Chondrocyte (in vitro differentiated cells): ENCODE measurements around the gene KLK3. TPM values are rescaled to one million over a fixed set of nuclear protein-coding genes. Genes with fewer than 3 reads are reported as not detected.
"Not testable (repeated sequence)": the region's sequence is repeated elsewhere in the genome, so short reads cannot be mapped to it uniquely, and the experiment has no call there.

Experiments
- DNase-seq: peaks from one replicate; pipeline ENCODE4 v3.0.0; 2021; ENCODE audit warnings: mixed read lengths, low spot score
- H3K27ac Mint-ChIP-seq: one replicate; pipeline ENCODE4 v1.8.0; 2021; ENCODE audit warnings: mild to moderate bottlenecking, moderate library complexity, mixed read lengths; ENCODE audit not compliant: unreplicated experiment
- H3K27me3 Mint-ChIP-seq: 2 replicates; pipeline ENCODE4 v1.8.0; 2021; ENCODE audit warnings: low read depth, mixed read lengths
- H3K36me3 Mint-ChIP-seq: 2 replicates; pipeline ENCODE4 v1.8.0; 2021; ENCODE audit warnings: low read depth, mixed read lengths
- H3K4me1 Mint-ChIP-seq: 2 replicates; pipeline ENCODE4 v1.8.0; 2021; ENCODE audit warnings: low read depth, mild to moderate bottlenecking, mixed read lengths
- H3K4me3 Mint-ChIP-seq: one replicate; pipeline ENCODE4 v1.8.0; 2021; ENCODE audit warnings: mild to moderate bottlenecking, moderate library complexity, mixed read lengths; ENCODE audit not compliant: unreplicated experiment
- H3K9me3 Mint-ChIP-seq: 2 replicates; pipeline ENCODE4 v1.8.0; 2021; ENCODE audit warnings: low read depth, mixed read lengths
- total RNA-seq: library from RNA; stranded (reverse); gene quantifications from 3 replicates; pipeline ENCODE4 v1.2.1, GENCODE V29; 2021
- TF ChIP-seq, protein P1 (sequence below): fragments of 200-600 bp; sonication (generic); IDR thresholded peaks from 2 replicates; pipeline ENCODE4 v1.5.0; 2021; ENCODE audit warnings: antibody characterized with exemption, mild to moderate bottlenecking, moderate library complexity

The KLK3 gene
- total RNA-seq, 1 donor from 2014 or later = not detected

DNA sequence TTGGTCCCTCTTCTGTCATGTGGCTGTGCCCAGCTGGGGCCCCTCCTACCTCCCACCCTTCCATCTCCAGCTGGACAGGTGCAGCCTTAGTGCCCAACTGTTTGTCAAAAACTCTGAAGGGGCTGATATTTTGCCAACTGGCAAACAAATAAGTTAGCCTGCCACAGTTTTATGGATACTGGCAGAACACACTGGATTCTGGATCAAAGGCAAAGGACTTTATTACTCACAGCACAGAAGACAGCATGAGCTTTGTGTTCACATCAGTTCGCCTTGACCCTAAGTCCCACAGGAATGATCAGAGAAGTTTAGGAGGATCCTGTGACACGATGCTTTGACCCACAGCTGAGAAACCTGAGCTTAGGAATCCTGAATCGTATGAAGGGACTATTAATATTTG, 34.9 kb downstream of the KLK3 start:
- H3K4me3 Mint-ChIP-seq = no peak overlapping the region
- H3K27ac Mint-ChIP-seq = no peak overlapping the region
- DNase-seq = no peak
- H3K36me3 Mint-ChIP-seq = no peaks in the 10 kb centered on the region
- H3K27me3 Mint-ChIP-seq = peaks cover 7% of the 10 kb centered on the region
- no peaks in the 10 kb centered on the region for H3K9me3 Mint-ChIP-seq
- no peaks in the 10 kb centered on the region for H3K4me1 Mint-ChIP-seq
- TF ChIP-seq, protein P1, sequence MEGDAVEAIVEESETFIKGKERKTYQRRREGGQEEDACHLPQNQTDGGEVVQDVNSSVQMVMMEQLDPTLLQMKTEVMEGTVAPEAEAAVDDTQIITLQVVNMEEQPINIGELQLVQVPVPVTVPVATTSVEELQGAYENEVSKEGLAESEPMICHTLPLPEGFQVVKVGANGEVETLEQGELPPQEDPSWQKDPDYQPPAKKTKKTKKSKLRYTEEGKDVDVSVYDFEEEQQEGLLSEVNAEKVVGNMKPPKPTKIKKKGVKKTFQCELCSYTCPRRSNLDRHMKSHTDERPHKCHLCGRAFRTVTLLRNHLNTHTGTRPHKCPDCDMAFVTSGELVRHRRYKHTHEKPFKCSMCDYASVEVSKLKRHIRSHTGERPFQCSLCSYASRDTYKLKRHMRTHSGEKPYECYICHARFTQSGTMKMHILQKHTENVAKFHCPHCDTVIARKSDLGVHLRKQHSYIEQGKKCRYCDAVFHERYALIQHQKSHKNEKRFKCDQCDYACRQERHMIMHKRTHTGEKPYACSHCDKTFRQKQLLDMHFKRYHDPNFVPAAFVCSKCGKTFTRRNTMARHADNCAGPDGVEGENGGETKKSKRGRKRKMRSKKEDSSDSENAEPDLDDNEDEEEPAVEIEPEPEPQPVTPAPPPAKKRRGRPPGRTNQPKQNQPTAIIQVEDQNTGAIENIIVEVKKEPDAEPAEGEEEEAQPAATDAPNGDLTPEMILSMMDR = no peak

DNA sequence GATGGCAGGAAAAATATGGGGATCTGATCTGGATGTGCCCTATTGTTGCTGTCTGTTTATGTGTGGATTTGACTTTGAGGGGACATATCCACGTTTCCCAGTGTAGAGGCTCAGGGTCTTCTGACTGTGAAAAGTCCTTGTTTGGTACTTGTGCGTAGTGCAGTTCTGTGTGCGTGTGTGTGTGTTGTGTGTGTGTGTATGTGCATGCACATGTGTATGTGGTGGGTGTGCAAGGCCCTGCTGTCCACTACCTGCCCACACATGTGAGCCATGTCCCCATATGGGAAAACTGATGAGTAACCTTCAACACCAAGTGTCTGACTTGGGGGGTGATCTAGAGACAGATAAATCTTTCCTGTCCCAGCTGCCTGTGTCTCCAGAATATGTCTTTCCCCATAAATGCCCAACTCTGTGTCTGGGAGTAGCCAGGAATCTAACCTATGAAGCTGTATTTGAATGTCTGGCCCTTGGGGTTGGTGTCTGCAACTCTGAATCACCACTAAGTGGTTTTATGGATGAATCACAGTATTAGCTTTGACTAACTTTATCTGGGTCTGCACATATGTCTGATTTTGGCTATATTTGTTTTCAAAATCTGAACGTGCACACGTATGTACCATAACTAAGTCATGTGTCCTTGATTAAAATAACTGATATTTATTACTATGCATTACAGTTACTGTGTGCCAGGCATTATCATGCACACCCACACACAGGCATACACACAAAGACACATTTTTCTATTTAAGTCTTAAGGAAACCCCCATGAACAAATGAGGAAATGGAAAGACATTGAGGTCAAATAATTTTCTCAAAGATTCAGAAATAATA, 35.9 kb downstream of the KLK3 start:
- TF ChIP-seq, protein P1 = no peak
- H3K9me3 Mint-ChIP-seq = no peaks in the 10 kb centered on the region
- H3K27me3 Mint-ChIP-seq = peaks cover 7% of the 10 kb centered on the region
- no peak for DNase-seq
- no peak overlapping the region for H3K4me3 Mint-ChIP-seq
- no peaks in the 10 kb centered on the region for H3K36me3 Mint-ChIP-seq
- H3K4me1 Mint-ChIP-seq = no peaks in the 10 kb centered on the region
- no peak overlapping the region for H3K27ac Mint-ChIP-seq

DNA sequence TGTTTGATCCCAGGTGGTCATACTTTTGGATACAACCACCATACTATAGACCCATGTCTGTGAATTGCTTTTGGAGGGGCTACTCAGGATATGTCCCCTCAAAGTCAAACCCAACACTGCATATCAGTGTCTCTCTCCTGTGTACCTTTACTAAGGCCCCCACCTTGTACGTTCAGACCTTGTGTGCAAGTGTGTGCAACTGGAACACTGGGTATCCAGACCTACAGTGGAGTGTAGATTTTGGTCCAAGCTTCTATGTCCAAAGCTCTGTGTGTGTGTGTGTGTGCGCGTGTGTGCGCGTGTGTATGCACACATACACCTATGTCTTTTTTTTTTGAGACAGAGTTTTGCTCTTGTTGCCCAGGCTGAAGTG, 36.5 kb downstream of the KLK3 start:
- no peaks in the 10 kb centered on the region for H3K4me1 Mint-ChIP-seq
- H3K4me3 Mint-ChIP-seq = no peak overlapping the region
- H3K36me3 Mint-ChIP-seq = no peaks in the 10 kb centered on the region
- TF ChIP-seq, protein P1 = no peak
- peaks cover 7% of the 10 kb centered on the region for H3K27me3 Mint-ChIP-seq
- DNase-seq = no peak
- no peak overlapping the region for H3K27ac Mint-ChIP-seq
- no peaks in the 10 kb centered on the region for H3K9me3 Mint-ChIP-seq

DNA sequence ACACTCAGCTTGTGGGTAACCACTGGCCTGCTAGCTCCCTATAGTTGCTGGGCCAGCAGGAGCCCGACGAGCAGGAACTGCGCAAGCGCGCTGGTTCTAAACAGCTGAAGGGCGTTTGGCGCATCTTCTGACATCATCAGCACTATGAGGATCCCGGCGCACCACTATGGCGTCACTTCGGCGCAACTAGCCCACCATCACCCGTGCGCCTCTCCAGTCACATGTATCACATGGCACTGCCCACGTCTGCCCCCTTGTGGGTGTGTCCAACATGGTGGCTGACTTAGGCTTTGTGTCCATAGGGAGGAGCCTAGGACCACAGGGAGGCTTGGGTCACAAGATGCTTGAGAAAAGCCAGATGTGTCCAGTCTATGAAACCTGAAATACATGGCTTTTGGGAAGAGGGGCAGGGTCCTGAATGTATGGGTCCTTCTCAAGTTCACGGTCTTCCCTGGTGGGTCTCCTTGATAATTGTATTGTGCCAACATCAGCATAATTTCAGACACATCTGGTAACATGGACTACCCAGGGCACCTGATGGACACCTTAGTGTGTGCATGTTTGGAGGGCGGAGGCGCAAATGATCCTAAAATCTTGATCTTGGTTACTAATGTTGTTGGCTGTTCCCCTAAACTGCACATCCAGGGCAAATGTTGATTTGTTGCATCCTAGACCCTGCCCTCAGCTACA, 38.5 kb downstream of the KLK3 start:
- Mint-ChIP-seq H3K4me3 (no peak overlapping the region), H3K27me3 (peaks cover 9% of the 10 kb centered on the region)
- TF ChIP-seq, protein P1 = no peak

DNA sequence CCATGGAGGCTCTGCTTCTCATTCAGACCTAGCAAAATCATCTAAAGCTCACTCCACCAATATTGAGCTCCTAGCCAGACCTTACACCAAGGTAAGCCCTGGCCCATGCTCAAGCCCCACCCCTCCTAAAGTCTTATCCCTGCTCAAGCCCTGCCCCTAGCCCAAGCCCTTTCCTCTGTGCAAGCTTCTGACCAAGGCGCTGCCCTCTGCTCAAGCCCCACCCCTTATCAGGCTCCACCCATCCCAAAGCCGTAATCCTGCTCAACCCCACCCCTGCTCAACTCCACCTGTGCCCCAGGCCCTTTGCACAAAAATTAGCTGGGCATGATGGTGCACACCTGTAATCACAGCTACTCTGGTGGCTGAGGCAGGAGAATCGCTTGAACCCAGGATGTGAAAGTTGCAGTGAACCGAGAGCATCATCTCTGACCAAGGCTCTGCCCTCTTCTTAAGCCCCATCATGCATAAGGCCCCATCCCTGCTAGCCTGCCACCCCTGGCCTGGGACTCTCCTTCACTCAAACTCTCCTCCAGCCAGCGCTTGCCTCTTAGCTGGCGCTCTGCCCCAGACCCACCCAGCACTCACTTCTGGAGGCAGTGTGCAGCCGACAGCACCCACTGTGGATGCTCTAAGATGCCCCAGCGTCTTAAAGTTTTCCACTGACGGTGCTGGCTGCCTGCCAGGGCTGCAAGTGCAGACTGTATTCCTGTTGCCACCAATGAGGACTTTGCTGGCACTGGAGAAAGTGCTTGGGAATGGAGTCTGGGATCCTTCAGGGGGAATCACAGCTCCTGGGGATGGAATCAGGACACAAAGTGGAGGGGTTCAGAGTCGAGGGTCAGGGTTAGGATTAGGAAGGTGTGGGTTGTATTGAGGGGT, 40.0 kb downstream of the KLK3 start:
- Mint-ChIP-seq H3K4me3 (no peak overlapping the region), H3K4me1 (no peaks in the 10 kb centered on the region), H3K9me3 (no peaks in the 10 kb centered on the region), H3K27ac (no peak overlapping the region), H3K36me3 (no peaks in the 10 kb centered on the region), H3K27me3 (peaks cover 8% of the 10 kb centered on the region)
- DNase-seq = no peak
- TF ChIP-seq, protein P1 = no peak

More for the DNA sequence above, 38.5 kb downstream of the KLK3 start:
- Mint-ChIP-seq H3K4me1 (no peaks in the 10 kb centered on the region), H3K27ac (no peak overlapping the region), H3K9me3 (no peaks in the 10 kb centered on the region), H3K36me3 (no peaks in the 10 kb centered on the region)
- DNase-seq = no peak

DNA sequence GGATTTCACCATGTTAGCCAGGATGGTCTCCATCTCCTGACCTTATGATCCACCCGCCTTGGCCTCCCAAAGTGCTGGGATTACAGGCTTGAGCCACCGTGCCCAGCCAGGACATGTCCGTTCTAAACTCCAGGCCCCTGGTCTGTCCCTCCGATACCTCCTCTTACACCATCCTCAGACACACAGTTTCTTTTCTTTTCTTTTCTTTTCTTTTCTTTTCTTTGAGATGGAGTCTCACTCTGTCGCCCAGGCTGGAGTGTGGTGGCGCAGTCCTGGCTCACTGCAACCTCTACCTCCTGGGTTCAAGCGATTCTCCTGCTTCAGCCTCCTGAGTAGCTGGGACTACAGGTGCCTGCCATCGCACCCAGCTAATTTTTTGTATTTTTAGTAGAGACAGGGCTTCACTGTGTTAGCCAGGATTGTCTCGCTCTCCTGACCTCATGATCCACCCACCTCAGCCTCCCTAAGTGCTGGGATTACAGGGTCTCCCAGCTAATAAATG, 41.4 kb downstream of the KLK3 start:
- not testable (repeated sequence) for DNase-seq, H3K4me1 Mint-ChIP-seq, H3K9me3 Mint-ChIP-seq, H3K27me3 Mint-ChIP-seq, H3K4me3 Mint-ChIP-seq, H3K27ac Mint-ChIP-seq, H3K36me3 Mint-ChIP-seq
